Chondrocyte (in vitro differentiated cells): ENCODE results near the gene DDX42. TPM values are rescaled to one million over a fixed set of nuclear protein-coding genes. Genes with fewer than 3 reads are reported as not detected.
A peak's percentile ranks its signal among the peaks of the same experiment; 100 is the strongest.

Source experiments
- DNase-seq: peaks from one replicate; pipeline ENCODE4 v3.0.0; 2021; ENCODE audit warnings: mixed read lengths, low spot score
- H3K27ac Mint-ChIP-seq: one replicate; pipeline ENCODE4 v1.8.0; 2021; ENCODE audit warnings: mild to moderate bottlenecking, moderate library complexity, mixed read lengths; ENCODE audit not compliant: unreplicated experiment
- H3K27me3 Mint-ChIP-seq: 2 replicates; pipeline ENCODE4 v1.8.0; 2021; ENCODE audit warnings: low read depth, mixed read lengths
- H3K36me3 Mint-ChIP-seq: 2 replicates; pipeline ENCODE4 v1.8.0; 2021; ENCODE audit warnings: low read depth, mixed read lengths
- H3K4me1 Mint-ChIP-seq: 2 replicates; pipeline ENCODE4 v1.8.0; 2021; ENCODE audit warnings: low read depth, mild to moderate bottlenecking, mixed read lengths
- H3K4me3 Mint-ChIP-seq: one replicate; pipeline ENCODE4 v1.8.0; 2021; ENCODE audit warnings: mild to moderate bottlenecking, moderate library complexity, mixed read lengths; ENCODE audit not compliant: unreplicated experiment
- H3K9me3 Mint-ChIP-seq: 2 replicates; pipeline ENCODE4 v1.8.0; 2021; ENCODE audit warnings: low read depth, mixed read lengths
- CTCF ChIP-seq: fragments of 200-600 bp; sonication (generic); IDR thresholded peaks from 2 replicates; pipeline ENCODE4 v1.5.0; 2021; ENCODE audit warnings: antibody characterized with exemption, mild to moderate bottlenecking, moderate library complexity
- total RNA-seq: library from RNA; stranded (reverse); gene quantifications from 3 replicates; pipeline ENCODE4 v1.2.1, GENCODE V29; 2021

The DDX42 gene
- total RNA-seq, 1 donor from 2014 or later, result 99.0 TPM

- H3K4me1 Mint-ChIP-seq, result peaks cover 37% of the 10 kb centered on the region
- H3K9me3 Mint-ChIP-seq, result no peaks in the 10 kb centered on the region
- H3K27ac Mint-ChIP-seq, result peak overlapping the region; percentile 99
- H3K36me3 Mint-ChIP-seq, result peaks cover 5% of the 10 kb centered on the region
- no peak for TF ChIP-seq CTCF
- peak overlapping the region; percentile 96 for H3K4me3 Mint-ChIP-seq
- DNase-seq, result no peak
- no peaks in the 10 kb centered on the region for H3K27me3 Mint-ChIP-seq
Measured at GRCh38 chr17:63772801-63773271, 1.1 kb upstream of the DDX42 start.

- Mint-ChIP-seq H3K9me3 (no peaks in the 10 kb centered on the region), H3K27me3 (no peaks in the 10 kb centered on the region), H3K4me1 (peaks cover 37% of the 10 kb centered on the region), H3K36me3 (peaks cover 5% of the 10 kb centered on the region), H3K4me3 (peak within 1 kb of the TSS; percentile 96), H3K27ac (peak within 1 kb of the TSS; percentile 99)
- peak; percentile 99 for DNase-seq
- TF ChIP-seq CTCF, result no peak
Measured at GRCh38 chr17:63773272-63774140, 464 bp upstream of the DDX42 start, which contains the start of gene CCDC47. CCDC47 (minus strand) TSS chr17:63773597; CDS start chr17:63766175, 7,422 bp downstream.

DNA sequence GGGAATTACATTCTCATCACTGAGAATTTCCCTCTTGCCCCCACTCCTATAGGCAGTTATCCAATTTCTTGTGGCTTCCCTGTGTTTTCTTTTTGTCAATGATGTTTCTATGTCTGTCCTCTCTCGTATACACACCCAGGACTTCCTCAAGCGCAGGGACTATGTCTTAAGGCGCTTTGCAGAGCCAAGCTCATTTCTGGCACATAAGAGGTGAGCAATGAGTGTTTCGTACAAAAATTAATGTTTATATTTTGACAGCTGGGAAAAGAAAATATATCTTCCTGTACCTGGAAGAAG lies 947 bp downstream of the DDX42 start:
- DNase-seq, result no peak
- H3K27me3 Mint-ChIP-seq, result no peaks in the 10 kb centered on the region
- peak overlapping the region; percentile 96 for H3K4me3 Mint-ChIP-seq
- H3K36me3 Mint-ChIP-seq, result peaks cover 8% of the 10 kb centered on the region
- H3K27ac Mint-ChIP-seq, result peak overlapping the region; percentile 99
- peaks cover 42% of the 10 kb centered on the region for H3K4me1 Mint-ChIP-seq
- TF ChIP-seq CTCF, result no peak
- H3K9me3 Mint-ChIP-seq, result no peaks in the 10 kb centered on the region

GRCh38 chr17:63775420-63775819 lies 1.4 kb downstream of the DDX42 start:
- Mint-ChIP-seq H3K4me1 (peaks cover 43% of the 10 kb centered on the region), H3K27me3 (no peaks in the 10 kb centered on the region), H3K36me3 (peaks cover 8% of the 10 kb centered on the region), H3K4me3 (peak overlapping the region; percentile 96), H3K27ac (peak overlapping the region; percentile 99), H3K9me3 (no peaks in the 10 kb centered on the region)
- no peak for DNase-seq
- TF ChIP-seq CTCF, result no peak

DNA sequence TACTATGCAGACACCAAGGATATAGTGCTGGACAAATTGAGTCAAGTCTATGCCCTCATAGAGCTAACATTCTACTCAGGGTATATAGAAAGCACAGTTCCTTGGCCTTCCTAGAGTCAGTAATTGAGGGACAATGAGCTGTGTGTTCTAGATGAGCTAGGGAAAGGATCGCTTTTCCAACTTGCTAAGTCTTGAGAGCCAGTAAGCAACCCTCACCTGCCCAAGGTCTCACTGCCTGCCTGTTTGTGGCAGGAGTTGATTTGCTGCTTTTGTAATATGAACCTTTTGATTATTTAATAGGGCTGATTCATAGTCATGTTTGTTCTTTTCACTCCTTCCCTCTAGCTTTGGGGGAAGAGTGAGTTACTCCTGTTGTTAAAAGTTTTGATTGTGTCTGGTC lies 6.5 kb downstream of the DDX42 start:
- Mint-ChIP-seq H3K4me3 (no peak overlapping the region), H3K4me1 (peaks cover 41% of the 10 kb centered on the region), H3K27me3 (no peaks in the 10 kb centered on the region), H3K9me3 (no peaks in the 10 kb centered on the region), H3K27ac (peak overlapping the region; percentile 22), H3K36me3 (peaks cover 12% of the 10 kb centered on the region)
- DNase-seq, result no peak
- TF ChIP-seq CTCF, result no peak
